ENCODE results near the gene ZNF613. TPM values are rescaled to one million over a fixed set of nuclear protein-coding genes. Genes with fewer than 3 reads are reported as not detected.

ZNF613 gene
- total and polyA plus RNA-seq, 2 of the 13 experiments (the other 11 are each of a cell fraction or from before 2014, with no cell fraction given): 3.6 to 8.3 TPM

GRCh38 chr19:51926426-51926783 lies 867 bp upstream of the ZNF613 start (continued):
- TF ChIP-seq STAG1 (CRISPR knock-in tag; IDR thresholded peaks at IDR 0.05) (no peak), MED13 (CRISPR knock-in tag; IDR thresholded peaks at IDR 0.05) (no peak), ZNF496 (CRISPR knock-in tag; IDR thresholded peaks at IDR 0.05; ENCODE audit: insufficient replicate concordance) (no peak), NAIF1 (CRISPR knock-in tag; IDR thresholded peaks at IDR 0.05; ENCODE audit: borderline replicate concordance) (no peak), KAT2B (IDR thresholded peaks at IDR 0.05; ENCODE audit: borderline replicate concordance, low read depth, low read length) (no peak), GMEB1 (CRISPR knock-in tag; IDR thresholded peaks at IDR 0.05; ENCODE audit: borderline replicate concordance) (no peak), DRAP1 (CRISPR knock-in tag; IDR thresholded peaks at IDR 0.05) (no peak), PRPF4 (IDR thresholded peaks at IDR 0.05; ENCODE audit: low read depth, low read length, poor library complexity, severe bottlenecking) (no peak), ZMYM4 (CRISPR knock-in tag; IDR thresholded peaks at IDR 0.05) (no peak), ZNF280D (CRISPR knock-in tag; IDR thresholded peaks at IDR 0.05) (no peak), FOXK2 (IDR thresholded peaks at IDR 0.05) (no peak), ISX (CRISPR knock-in tag; conservative IDR thresholded peaks at IDR 0.05) (no peak), SP5 (CRISPR knock-in tag; IDR thresholded peaks at IDR 0.05; ENCODE audit: borderline replicate concordance, low read depth) (no peak), ZBTB33 (CRISPR knock-in tag; IDR thresholded peaks at IDR 0.05) (peak; percentile 37; the same call in 1 of the 2 replicates), GPBP1L1 (CRISPR knock-in tag; IDR thresholded peaks at IDR 0.05) (no peak), SRF (IDR thresholded peaks at IDR 0.05; ENCODE audit: low read depth, low read length) (no peak), KDM2A (CRISPR knock-in tag; IDR thresholded peaks at IDR 0.05; ENCODE audit: borderline replicate concordance, low read depth) (no peak), KLF15 (CRISPR knock-in tag; IDR thresholded peaks at IDR 0.05; ENCODE audit: borderline replicate concordance) (no peak), FOXP1 (IDR thresholded peaks at IDR 0.05) (no peak), FOXP1 (CRISPR knock-in tag; IDR thresholded peaks at IDR 0.05) (no peak), TCF12 (IDR thresholded peaks at IDR 0.05) (no peak), TCF12 (CRISPR knock-in tag; IDR thresholded peaks at IDR 0.05) (no peak), CHD4 (IDR thresholded peaks at IDR 0.05; ENCODE audit: borderline replicate concordance, low read length) (0 out of 2 replicates have a peak, but pooled peaks have one; percentile 9), SMYD3 (CRISPR knock-in tag; IDR thresholded peaks at IDR 0.05) (no peak), RNF2 (conservative IDR thresholded peaks at IDR 0.05; ENCODE audit: low read depth) (no peak)
